Upper lobe of left lung (tissue), 4 donors: Measurements from ENCODE around the gene AOAH.

Experiments used
- POLR2A ChIP-seq, 4 donors: fragments of 450-650 bp; IDR thresholded peaks; one replicate each; pipeline ENCODE4 v1.5.1; 2016 to 2017; ENCODE audit warnings: antibody characterized with exemption in 4 of 4, mild to moderate bottlenecking in 2 of 4
- POLR2AphosphoS5 ChIP-seq, 2 donors: sonication (generic); formaldehyde crosslinking; IDR thresholded peaks; one replicate each; pipeline ENCODE4 v1.5.1; 2017; ENCODE audit warnings: antibody characterized with exemption in 2 of 2
- TF ChIP-seq, protein P1 (sequence below), 6 experiments: fragments of 450-650 bp in 4 of 6; fragments of 200-600 bp in 2 of 6; sonication (generic) in 2 of 6; IDR thresholded peaks; one replicate each; pipeline ENCODE4 v1.5.1; 2016 to 2019; ENCODE audit warnings: antibody characterized with exemption in 6 of 6

- TF ChIP-seq, protein P1, sequence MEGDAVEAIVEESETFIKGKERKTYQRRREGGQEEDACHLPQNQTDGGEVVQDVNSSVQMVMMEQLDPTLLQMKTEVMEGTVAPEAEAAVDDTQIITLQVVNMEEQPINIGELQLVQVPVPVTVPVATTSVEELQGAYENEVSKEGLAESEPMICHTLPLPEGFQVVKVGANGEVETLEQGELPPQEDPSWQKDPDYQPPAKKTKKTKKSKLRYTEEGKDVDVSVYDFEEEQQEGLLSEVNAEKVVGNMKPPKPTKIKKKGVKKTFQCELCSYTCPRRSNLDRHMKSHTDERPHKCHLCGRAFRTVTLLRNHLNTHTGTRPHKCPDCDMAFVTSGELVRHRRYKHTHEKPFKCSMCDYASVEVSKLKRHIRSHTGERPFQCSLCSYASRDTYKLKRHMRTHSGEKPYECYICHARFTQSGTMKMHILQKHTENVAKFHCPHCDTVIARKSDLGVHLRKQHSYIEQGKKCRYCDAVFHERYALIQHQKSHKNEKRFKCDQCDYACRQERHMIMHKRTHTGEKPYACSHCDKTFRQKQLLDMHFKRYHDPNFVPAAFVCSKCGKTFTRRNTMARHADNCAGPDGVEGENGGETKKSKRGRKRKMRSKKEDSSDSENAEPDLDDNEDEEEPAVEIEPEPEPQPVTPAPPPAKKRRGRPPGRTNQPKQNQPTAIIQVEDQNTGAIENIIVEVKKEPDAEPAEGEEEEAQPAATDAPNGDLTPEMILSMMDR (IDR thresholded peaks at IDR 0.05) = no peak
- TF ChIP-seq POLR2A (IDR thresholded peaks at IDR 0.05) (no peak), POLR2AphosphoS5 (IDR thresholded peaks at IDR 0.05) (no peak)
These were observed 249.3 kb downstream of the AOAH start for GRCh38 chr7:36475011-36475342.
